ENCODE data around the gene C1S.
"Not testable (repeated sequence)": the region's sequence is repeated elsewhere in the genome, so short reads cannot be mapped to it uniquely, and the experiment has no call there.

The C1S gene

DNA sequence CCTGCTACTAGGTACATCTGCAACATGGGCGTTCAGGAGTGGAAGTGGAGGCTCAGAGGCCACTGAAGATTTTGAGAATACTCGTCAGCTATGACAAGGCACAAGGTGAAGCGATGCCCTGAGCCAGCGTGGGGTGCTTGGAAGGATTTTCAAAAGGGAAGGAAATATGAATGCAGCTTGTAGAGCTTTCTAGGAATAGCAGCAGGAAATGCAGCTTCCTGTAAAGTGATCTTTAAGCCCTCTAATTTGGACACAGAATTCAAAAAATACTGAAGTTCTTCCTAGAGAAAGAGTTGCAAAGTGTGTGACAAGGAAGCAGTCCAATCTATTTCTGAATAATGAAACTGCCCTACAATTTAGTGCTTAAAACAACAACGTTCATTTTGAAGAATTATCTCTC is 13.2 kb upstream of the C1S start:
- DNase-seq: no peak

DNA sequence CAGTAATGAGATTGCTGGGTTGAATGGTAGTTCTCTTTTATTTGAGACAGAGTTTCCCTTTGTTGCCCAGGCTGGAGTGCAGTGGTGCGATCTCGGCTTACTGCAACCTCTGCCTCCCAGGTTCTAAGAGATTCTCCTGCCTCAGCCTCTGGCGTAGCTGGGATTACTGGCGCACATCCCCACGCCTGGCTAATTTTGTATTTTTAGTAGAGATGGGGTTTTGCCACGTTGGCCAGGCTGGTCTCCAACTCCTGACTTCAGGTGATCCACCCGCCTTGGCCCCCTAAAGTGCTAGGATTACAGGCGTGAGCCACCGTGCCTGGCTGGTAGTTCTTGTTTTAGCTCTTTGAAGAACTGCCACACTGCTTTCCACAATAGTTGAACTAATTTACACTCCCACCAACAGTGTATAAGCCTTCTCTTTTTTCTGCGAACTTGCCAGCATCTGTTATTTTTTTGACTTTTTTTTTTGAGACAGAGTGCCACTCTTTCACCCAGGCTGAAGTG is 11.0 kb upstream of the C1S start:
- DNase-seq: not testable (repeated sequence)

DNA sequence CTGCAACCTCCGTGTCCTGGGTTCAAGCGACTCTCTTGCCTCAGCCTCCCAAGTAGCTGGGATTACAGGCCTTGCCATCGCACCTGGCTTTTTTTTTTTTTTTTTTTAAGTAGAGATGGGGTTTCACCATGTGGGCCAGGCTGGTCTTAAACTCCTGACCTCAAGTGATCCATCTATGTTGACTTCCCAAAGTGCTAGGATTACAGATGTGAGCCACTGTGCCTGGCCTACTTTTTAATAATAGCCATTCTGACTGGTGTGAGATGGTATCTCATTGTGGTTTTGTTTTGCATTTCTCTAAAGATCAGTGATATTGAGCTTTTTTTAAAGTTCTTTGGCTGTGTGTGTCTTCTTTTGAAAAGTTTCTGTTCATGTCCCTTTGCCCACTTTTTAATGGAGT is 10.5 kb upstream of the C1S start:
- not testable (repeated sequence) for DNase-seq

GRCh38 chr12:7054925-7055324 is 5.6 kb upstream of the C1S start:
- DNase-seq: no peak

DNA sequence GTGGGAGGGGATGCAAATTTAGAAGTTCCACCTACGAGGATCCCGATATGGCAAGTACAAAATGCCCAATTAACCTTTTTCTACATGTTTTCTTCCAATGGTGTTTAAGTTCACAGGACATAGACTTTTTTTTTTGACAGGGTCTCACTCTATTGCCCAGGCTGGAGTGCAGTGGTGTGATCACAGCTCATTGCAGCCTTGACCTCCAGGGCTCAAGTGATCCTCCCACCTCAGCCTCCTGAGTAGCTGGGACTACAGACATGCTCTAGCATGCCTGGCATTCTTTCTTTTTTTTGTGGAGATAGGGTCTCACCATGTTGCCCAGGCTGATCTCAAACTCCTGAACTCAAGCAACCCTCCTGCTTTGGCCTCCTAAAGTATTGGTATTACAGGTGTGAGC is 4.8 kb upstream of the C1S start:
- DNase-seq: not testable (repeated sequence)

DNA sequence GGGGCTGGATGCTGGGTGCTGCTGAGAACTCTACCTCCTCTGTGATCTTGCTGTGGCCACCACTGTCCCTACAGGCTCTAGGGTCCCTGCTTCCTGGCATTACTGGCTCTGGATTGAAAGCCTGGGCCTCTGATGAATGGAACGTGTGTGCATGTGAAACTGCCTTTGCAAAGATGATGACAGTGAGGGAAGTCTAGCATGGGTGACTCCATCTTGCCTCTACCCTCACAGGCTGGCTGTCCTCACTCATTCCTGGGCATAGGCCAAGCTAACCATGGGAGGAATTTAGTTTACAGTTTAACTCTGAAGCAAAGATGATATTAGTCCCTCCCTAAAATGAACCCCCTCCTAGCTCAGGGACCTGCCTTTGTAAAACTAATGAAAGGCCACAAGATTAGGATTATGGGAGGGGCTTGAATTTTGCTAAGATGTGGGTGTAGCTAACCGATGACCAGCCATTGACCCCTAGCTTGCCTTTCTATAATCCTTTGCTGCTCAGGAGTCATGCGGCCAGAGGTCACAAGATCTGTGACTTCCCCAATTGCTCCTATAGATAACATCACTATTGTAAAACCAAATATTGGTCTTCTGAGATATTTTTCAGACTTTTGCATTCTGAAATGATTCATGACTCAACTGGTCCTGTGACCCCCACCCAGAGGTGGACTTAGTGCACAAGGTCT is 2.2 kb upstream of the C1S start:
- DNase-seq: no peak

DNA sequence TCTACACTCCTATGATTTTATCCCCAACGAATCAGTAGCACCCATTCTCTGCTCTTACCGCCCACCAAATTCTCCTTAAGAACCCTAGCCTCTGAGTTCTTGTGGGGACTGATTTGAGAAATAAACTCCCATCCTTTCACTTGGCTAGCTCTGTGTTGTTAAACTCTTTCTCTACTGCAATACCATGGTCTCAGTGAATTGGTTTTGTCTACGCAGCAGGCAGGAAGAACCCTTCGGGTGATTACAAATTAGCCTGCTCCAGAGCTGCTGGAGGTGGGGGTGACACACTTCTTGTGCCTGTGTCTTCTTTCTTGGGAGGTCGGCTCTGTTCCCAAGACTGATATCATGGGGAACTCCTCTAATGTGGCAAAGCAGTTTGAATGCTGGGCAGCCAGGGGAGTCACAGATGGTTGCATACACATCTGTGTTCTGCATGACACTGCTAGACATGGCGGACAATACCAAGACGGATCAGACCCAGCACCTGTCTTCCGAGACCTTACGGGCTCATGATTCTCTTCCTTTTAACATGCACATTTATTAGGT is 1.6 kb upstream of the C1S start:
- DNase-seq: no peak

DNA sequence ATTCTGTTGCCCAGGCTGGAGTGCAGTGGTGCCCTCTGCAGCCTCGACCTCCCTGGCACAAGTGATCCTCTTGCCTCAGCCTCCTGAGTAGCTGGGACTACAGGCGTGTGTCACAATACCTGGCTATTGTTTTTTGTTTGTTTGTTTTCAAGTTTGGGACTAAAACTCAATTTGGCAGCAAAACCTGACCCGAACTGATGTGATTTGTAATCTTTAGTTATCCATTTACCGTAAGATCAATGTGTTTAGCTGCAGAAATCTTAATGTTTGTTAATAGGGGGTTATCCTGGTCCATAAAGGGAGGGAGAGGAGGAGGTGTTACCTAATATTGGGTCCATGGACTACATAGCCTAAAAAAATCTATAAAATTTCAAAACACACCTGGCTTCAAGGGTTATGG is 738 bp upstream of the C1S start:
- no peak for DNase-seq

GRCh38 chr12:7061138-7061537 is 620 bp downstream of the C1S start:
- DNase-seq: no peak

GRCh38 chr12:7061596-7061995 is 1.1 kb downstream of the C1S start:
- DNase-seq: no peak

GRCh38 chr12:7064516-7064915 is 4.0 kb downstream of the C1S start:
- DNase-seq: no peak

DNA sequence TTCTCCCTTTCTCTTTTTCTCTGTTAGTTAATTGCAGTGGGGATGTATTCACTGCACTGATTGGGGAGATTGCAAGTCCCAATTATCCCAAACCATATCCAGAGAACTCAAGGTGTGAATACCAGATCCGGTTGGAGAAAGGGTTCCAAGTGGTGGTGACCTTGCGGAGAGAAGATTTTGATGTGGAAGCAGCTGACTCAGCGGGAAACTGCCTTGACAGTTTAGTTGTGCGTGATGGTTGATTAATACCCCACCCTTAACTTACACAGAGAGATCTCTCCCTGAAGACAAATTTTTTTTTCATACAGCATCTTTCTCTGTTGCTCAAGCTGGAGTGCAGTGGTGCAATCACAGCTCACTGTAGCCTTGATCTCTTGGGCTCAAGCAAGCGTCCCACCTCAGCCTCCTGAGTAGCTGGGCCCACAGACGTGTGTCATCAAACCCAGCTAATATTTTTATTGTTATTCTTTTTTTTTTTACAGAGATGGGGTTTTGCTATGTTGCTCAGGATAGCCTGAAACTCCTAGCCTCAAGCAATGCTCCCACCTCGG is 4.6 kb downstream of the C1S start:
- no peak for DNase-seq

DNA sequence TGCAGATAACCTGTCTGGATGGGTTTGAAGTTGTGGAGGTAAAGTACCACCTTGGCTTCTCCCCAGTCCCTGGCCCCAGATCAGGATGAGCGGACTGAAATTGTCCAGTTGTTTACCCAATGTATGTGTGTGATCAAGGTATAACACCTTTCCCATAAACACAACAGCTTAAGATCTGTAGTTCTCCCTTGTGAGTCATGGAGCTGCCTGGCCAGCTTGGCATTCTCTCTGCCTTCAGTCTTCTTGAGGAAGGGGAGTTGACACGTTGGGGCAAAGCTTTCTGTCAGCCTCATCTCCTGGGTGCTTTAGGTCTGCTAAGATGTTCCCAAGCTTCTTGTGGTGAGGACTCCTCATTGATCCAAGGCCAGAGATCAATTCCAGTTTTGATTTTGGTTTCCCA is 6.1 kb downstream of the C1S start:
- no peak for DNase-seq

DNA sequence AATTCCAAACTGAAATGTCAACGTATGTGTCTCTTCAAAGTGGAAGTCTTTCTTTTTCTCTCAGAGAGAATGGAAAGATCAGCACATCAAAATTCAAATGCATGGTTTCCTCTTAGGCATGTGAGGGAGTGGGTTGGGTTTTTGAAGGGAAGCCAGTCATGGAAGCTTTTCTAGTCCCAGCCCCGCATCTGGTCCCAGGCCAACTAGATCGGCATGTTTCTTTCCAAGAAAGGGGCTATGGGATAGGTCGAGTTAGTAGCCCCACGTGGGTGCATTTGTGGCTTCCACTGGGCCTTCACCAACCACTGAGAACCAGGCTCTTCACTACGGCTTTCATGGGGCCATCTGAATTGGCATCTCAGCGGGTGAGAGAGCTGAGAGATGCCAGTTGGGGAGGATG is 6.6 kb downstream of the C1S start:
- DNase-seq: no peak

GRCh38 chr12:7068240-7068993 is 7.9 kb downstream of the C1S start:
- DNase-seq: no peak

- no peak for DNase-seq
Measured at GRCh38 chr12:7068994-7069346, 8.5 kb downstream of the C1S start.

DNA sequence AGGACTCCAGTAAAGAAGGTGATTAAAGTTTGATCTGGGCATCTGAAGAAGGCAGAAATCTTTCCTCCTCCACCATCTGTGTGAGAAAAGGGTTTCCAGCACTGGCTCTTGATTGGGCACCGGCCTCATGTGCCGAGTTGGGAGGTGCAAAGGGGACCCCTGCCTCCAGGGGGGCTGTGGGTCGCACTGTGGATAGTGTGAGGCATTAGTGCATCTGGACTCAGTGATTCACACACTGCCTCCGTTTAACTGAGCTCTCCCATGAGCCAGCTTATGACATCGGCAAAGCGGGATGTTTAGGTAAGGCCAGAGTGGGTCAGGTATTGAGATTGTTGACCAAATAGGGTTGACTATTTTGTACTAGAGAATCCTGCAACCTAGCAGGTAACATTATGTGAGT is 8.9 kb downstream of the C1S start:
- DNase-seq: no peak

- DNase-seq: no peak
Measured at GRCh38 chr12:7072035-7072434, 11.5 kb downstream of the C1S start.

- DNase-seq: no peak
Measured at GRCh38 chr12:7072554-7072953, 12.0 kb downstream of the C1S start.

- no peak for DNase-seq
Measured at GRCh38 chr12:7073946-7074345, 13.4 kb downstream of the C1S start.

DNA sequence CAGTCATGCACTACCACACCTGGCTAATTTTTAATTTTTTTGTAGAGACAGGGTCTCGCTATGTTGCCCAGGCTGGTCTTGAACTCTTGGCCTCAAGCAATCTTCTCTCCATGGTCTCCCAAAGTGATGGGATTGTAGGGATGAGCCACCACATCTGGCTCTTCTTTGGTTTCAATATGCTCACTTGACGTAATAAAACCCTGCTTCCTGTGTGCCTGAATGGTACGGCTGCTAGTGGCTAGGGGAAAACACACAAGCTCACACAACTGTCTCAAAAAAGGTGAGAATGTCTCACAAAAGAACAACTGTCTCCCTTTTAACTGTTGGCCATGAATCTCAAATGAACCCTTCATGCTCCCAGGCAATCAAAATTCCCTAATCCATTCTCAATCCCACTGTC is 15.0 kb downstream of the C1S start:
- no peak for DNase-seq

GRCh38 chr12:7075939-7076338 is 15.4 kb downstream of the C1S start:
- no peak for DNase-seq

DNA sequence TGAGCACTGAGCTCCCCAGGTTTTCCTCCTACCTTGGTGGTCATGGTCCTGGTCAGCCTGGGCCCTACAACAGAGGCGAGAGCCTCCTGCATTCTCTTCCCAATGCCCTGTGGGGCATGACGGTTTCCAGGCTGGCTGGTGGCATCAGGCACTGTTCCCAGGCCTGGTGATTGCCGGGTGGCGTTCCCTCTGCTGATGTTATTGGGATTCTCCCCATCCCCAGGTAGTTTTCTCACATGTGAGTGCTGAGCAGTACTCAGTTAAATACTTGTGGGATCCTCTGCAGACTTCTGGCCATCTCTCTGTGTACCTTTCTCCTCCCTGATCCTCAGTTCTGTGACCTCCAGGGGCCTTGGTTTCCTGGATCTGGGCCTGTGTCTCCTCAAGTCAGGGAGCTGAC is 16.0 kb downstream of the C1S start:
- no peak for DNase-seq

GRCh38 chr12:7078163-7078562 is 17.6 kb downstream of the C1S start:
- DNase-seq: no peak
